H1 (cell line): ENCODE measurements around the gene OR2Y1. TPM values are rescaled to one million over a fixed set of nuclear protein-coding genes. Genes with fewer than 3 reads are reported as not detected.

Experiments
- CTCF ChIA-PET: fragments of 300-600 bp; sonication (Branson Sonifier 250); formaldehyde crosslinking; loops from one replicate; lab custom pipeline; 2021; ENCODE audit not compliant: partially characterized antibody; lab: Charles Lee
- POLR2A ChIA-PET: fragments of 300-600 bp; sonication (Branson Sonifier 250); formaldehyde crosslinking; loops from one replicate; lab custom pipeline; 2021; ENCODE audit warnings: inconsistent platforms; ENCODE audit not compliant: partially characterized antibody; lab: Charles Lee
- DNase-seq, 2 experiments: peaks; one replicate each; pipeline versions ENCODE4 v3.0.0 to v3.0.0-alpha.2; 2010 to 2022; ENCODE audit warnings: low spot score in 2 of 2, low read depth in 1 of 2, mixed read lengths in 1 of 2
- FAIRE-seq: peaks from 2 replicates; lab custom pipeline; 2011; peaks lifted over from hg19 to GRCh38; lab: Jason Lieb, UNC
- H2AFZ ChIP-seq: 2 replicates; pipeline ENCODE4 v1.8.1; 2012; ENCODE audit warnings: low read length, inconsistent platforms
- H2AK5ac ChIP-seq: 2 replicates; pipeline ENCODE4 v1.6.1; 2013; ENCODE audit warnings: low read depth, low read length
- H2BK120ac ChIP-seq: replicated peaks from 2 replicates; pipeline ENCODE3; 2013; ENCODE audit warnings: low read depth, low read length, inconsistent platforms
- H2BK12ac ChIP-seq: 2 replicates; pipeline ENCODE4 v1.6.1; 2013; ENCODE audit warnings: low read depth, low read length
- H2BK15ac ChIP-seq: 2 replicates; pipeline ENCODE4 v1.6.1; 2013; ENCODE audit warnings: low read length
- H2BK20ac ChIP-seq: 2 replicates; pipeline ENCODE4 v1.6.1; 2013; ENCODE audit warnings: low read length
- H2BK5ac ChIP-seq: 2 replicates; pipeline ENCODE4 v1.6.1; 2013; ENCODE audit warnings: low read depth, low read length
- H3K14ac ChIP-seq: 2 replicates; pipeline ENCODE4 v1.6.1; 2013; ENCODE audit warnings: inconsistent platforms; ENCODE audit not compliant: insufficient read length
- H3K18ac ChIP-seq: 2 replicates; pipeline ENCODE4 v1.6.1; 2013; ENCODE audit warnings: low read length; ENCODE audit errors: extremely low read depth
- H3K23ac ChIP-seq: 2 replicates; pipeline ENCODE4 v1.6.1; 2013; ENCODE audit warnings: inconsistent platforms; ENCODE audit not compliant: insufficient read length
- H3K23me2 ChIP-seq: 2 replicates; pipeline ENCODE4 v1.6.1; 2013; ENCODE audit warnings: low read depth, low read length
- H3K27ac ChIP-seq: 2 replicates; pipeline ENCODE4 v1.6.1; 2011; ENCODE audit warnings: low read depth, low read length, inconsistent platforms
- H3K27me3 ChIP-seq, 4 experiments: replicated peaks in 1 of 4; 1 replicate in 1 of 4; 2 replicates in 3 of 4; pipeline versions ENCODE4 v1.6.1 to v1.8.1; 2011 to 2013; ENCODE audit warnings: low read length in 3 of 4, mild to moderate bottlenecking in 3 of 4, inconsistent platforms in 2 of 4, mixed read lengths in 2 of 4, moderate library complexity in 1 of 4; ENCODE audit not compliant: control insufficient read depth in 3 of 4, insufficient read depth in 3 of 4; ENCODE audit errors: extremely low read depth in 1 of 4
- H3K36me3 ChIP-seq, 4 experiments: 2 replicates each; pipeline versions ENCODE4 v1.6.1 to v1.8.1; 2011 to 2013; ENCODE audit warnings: mild to moderate bottlenecking in 4 of 4, low read length in 3 of 4, moderate library complexity in 2 of 4, control low read depth in 1 of 4, inconsistent platforms in 1 of 4; ENCODE audit not compliant: insufficient read depth in 4 of 4, control insufficient read depth in 2 of 4
- H3K4ac ChIP-seq: replicated peaks from 2 replicates; pipeline ENCODE3; 2013; ENCODE audit warnings: low read length, low read depth, mixed read lengths, inconsistent platforms; ENCODE audit not compliant: insufficient read length
- H3K4me1 ChIP-seq, 4 experiments: replicated peaks in 1 of 4; 1 replicate in 1 of 4; 2 replicates in 3 of 4; pipeline versions ENCODE4 v1.6.1 to v1.8.1; 2011 to 2013; ENCODE audit warnings: low read length in 3 of 4, inconsistent platforms in 2 of 4, mixed read lengths in 1 of 4; ENCODE audit not compliant: insufficient read depth in 4 of 4, control insufficient read depth in 3 of 4
- H3K4me2 ChIP-seq, 2 experiments: 2 replicates each; pipeline versions ENCODE4 v1.6.1 to v1.8.1; 2011 to 2013; ENCODE audit warnings: low read depth in 2 of 2, low read length in 2 of 2, control low read depth in 1 of 2, inconsistent platforms in 1 of 2, mild to moderate bottlenecking in 1 of 2; ENCODE audit not compliant: insufficient read depth in 1 of 2
- H3K4me3 ChIP-seq, 4 experiments: fragments of 200-600, 300-600 bp in 1 of 4; sonication (generic), shearing (Covaris generic), sonication (Bioruptor Twin) in 1 of 4; 2 replicates each; pipeline versions ENCODE4 v1.5.1 to v1.8.1; 2011 to 2016; ENCODE audit warnings: low read length in 4 of 4, low read depth in 3 of 4, control low read depth in 2 of 4, inconsistent platforms in 2 of 4, mild to moderate bottlenecking in 2 of 4, mixed read lengths in 1 of 4, moderate library complexity in 1 of 4; ENCODE audit not compliant: insufficient read depth in 2 of 4; ENCODE audit errors: extremely low read depth in 1 of 4
- H3K56ac ChIP-seq: replicated peaks from 2 replicates; pipeline ENCODE3; 2013; ENCODE audit warnings: low read depth, mild to moderate bottlenecking, mixed read lengths, low read length, inconsistent platforms; ENCODE audit not compliant: insufficient read length
- H3K79me1 ChIP-seq: 2 replicates; pipeline ENCODE4 v1.6.1; 2013; ENCODE audit warnings: low read depth, low read length, control low read depth
- H3K79me2 ChIP-seq, 2 experiments: 2 replicates each; pipeline versions ENCODE4 v1.6.1 to v1.8.1; 2012 to 2013; ENCODE audit warnings: low read length in 2 of 2, mild to moderate bottlenecking in 2 of 2, inconsistent platforms in 1 of 2; ENCODE audit not compliant: insufficient read depth in 2 of 2, control insufficient read depth in 1 of 2
- H3K9ac ChIP-seq, 4 experiments: replicated peaks in 1 of 4; 1 replicate in 1 of 4; 2 replicates in 3 of 4; pipeline versions ENCODE4 v1.6.1 to v1.8.1; 2011 to 2013; ENCODE audit warnings: low read depth in 3 of 4, low read length in 3 of 4, control low read depth in 2 of 4, mild to moderate bottlenecking in 2 of 4, moderate library complexity in 2 of 4, inconsistent platforms in 1 of 4; ENCODE audit errors: extremely low read depth in 1 of 4
- H3K9me3 ChIP-seq, 2 experiments: 2 replicates each; pipeline versions ENCODE4 v1.6.1 to v1.8.1; 2012 to 2013; ENCODE audit warnings: mild to moderate bottlenecking in 2 of 2, moderate library complexity in 2 of 2, control low read depth in 1 of 2, inconsistent platforms in 1 of 2, low read depth in 1 of 2, low read length in 1 of 2, mixed read lengths in 1 of 2; ENCODE audit not compliant: insufficient read depth in 2 of 2
- H4K20me1 ChIP-seq, 2 experiments: replicated peaks in 1 of 2; 2 replicates each; pipeline versions ENCODE3 to v1.8.1; 2011 to 2013; ENCODE audit warnings: inconsistent platforms in 2 of 2, low read length in 2 of 2, mild to moderate bottlenecking in 1 of 2; ENCODE audit not compliant: insufficient read depth in 2 of 2, control insufficient read depth in 1 of 2
- H4K5ac ChIP-seq: 2 replicates; pipeline ENCODE4 v1.6.1; 2013; ENCODE audit warnings: low read length, low read depth, mixed read lengths, inconsistent platforms; ENCODE audit not compliant: insufficient read length
- H4K8ac ChIP-seq: 2 replicates; pipeline ENCODE4 v1.8.0; 2013; ENCODE audit warnings: mild to moderate bottlenecking, moderate library complexity, low read length, inconsistent platforms; ENCODE audit not compliant: insufficient read depth; ENCODE audit errors: extremely low read depth
- H4K91ac ChIP-seq: replicated peaks from 2 replicates; pipeline ENCODE3; 2013; ENCODE audit warnings: low read length, mixed read lengths, inconsistent platforms; ENCODE audit not compliant: insufficient read length
- BACH1 ChIP-seq: IDR thresholded peaks from 2 replicates; pipeline ENCODE4 v1.6.1; 2012; ENCODE audit warnings: low read length, improper control_type of control experiment
- GTF2F1 ChIP-seq: IDR thresholded peaks from 2 replicates; pipeline ENCODE4 v1.6.1; 2012; ENCODE audit warnings: low read depth, low read length, improper control_type of control experiment, borderline replicate concordance
- KDM5A ChIP-seq: fragments of 200-600 bp; IDR thresholded peaks from 2 replicates; pipeline ENCODE4 v1.7.1; 2012; ENCODE audit warnings: mild to moderate bottlenecking, low read length, inconsistent platforms, mixed read lengths
- MAFK ChIP-seq: IDR thresholded peaks from 2 replicates; pipeline ENCODE4 v1.6.1; 2012; ENCODE audit warnings: low read depth, mild to moderate bottlenecking, improper control_type of control experiment, low read length
- POU5F1 ChIP-seq: IDR thresholded peaks from 2 replicates; pipeline ENCODE4 v1.6.1; 2011; ENCODE audit warnings: low read depth, mild to moderate bottlenecking, low read length, moderate library complexity
- RXRA ChIP-seq: IDR thresholded peaks from 2 replicates; pipeline ENCODE4 v1.6.1; 2011; ENCODE audit warnings: low read depth, mild to moderate bottlenecking, low read length, moderate library complexity; ENCODE audit not compliant: insufficient read depth
- SP2 ChIP-seq: IDR thresholded peaks from 2 replicates; pipeline ENCODE4 v1.6.1; 2012; ENCODE audit warnings: mild to moderate bottlenecking, low read length, inconsistent platforms
- SP4 ChIP-seq: IDR thresholded peaks from 2 replicates; pipeline ENCODE4 v1.6.1; 2012; ENCODE audit warnings: low read length, inconsistent platforms
- TCF12 ChIP-seq: IDR thresholded peaks from 2 replicates; pipeline ENCODE4 v1.6.1; 2011; ENCODE audit warnings: low read depth, mild to moderate bottlenecking, low read length
- TEAD4 ChIP-seq: IDR thresholded peaks from 2 replicates; pipeline ENCODE4 v1.6.1; 2012; ENCODE audit warnings: low read depth, low read length, inconsistent platforms, mixed read lengths
- YY1 ChIP-seq: IDR thresholded peaks from 2 replicates; pipeline ENCODE4 v1.6.1; 2011; ENCODE audit warnings: low read depth, mild to moderate bottlenecking, low read length
- WGBS, 2 experiments: shearing (Covaris generic) in 1 of 2; methylation state at CpG; one replicate each; pipeline versions ENCODE4 v1.1.6 to v1.1.7; 2013 to 2015; ENCODE audit warnings: low lambda C conversion rate in 2 of 2, mixed read lengths in 2 of 2, inconsistent platforms in 1 of 2, low coverage in 1 of 2, missing lambda C conversion rate in 1 of 2; ENCODE audit not compliant: insufficient replicate concordance in 2 of 2, insufficient coverage in 1 of 2, insufficient read length in 1 of 2; ENCODE audit errors: extremely low coverage in 1 of 2, missing lambda C conversion rate in 1 of 2; 5-methylcytosine and 5-hydroxymethylcytosine counted together
- polyA plus RNA-seq, 7 experiments: library from polyadenylated mRNA; depleted of rRNA in 3 of 7; stranded (reverse) in 5 of 7; unstranded in 2 of 7; fragments of >200 nt in 5 of 7; fragments of 200-250 nt in 2 of 7; gene quantifications; 1 replicate in 5 of 7; 2 replicates in 1 of 7; 4 replicates in 1 of 7; pipeline versions ENCODE4 v1.2.1 to v1.2.3, GENCODE V29; 2011 to 2013; ENCODE audit warnings: missing spikeins in 2 of 7, mixed read lengths in 2 of 7
- total RNA-seq: library from RNA; stranded (reverse); fragmentation: NEBNext Ultra II Directional; extraction: Animal tissue kit (Norgen Biotek cat#: 25700); gene quantifications from 2 replicates; pipeline ENCODE4 v1.2.1, GENCODE V29; 2021
- TF ChIP-seq, protein P1 (sequence below): IDR thresholded peaks from 2 replicates; pipeline ENCODE4 v1.6.1; 2011; ENCODE audit warnings: low read depth, mild to moderate bottlenecking, low read length; ENCODE audit not compliant: insufficient read depth
- TF ChIP-seq, protein P2 (sequence below), 3 experiments: IDR thresholded peaks; 1 replicate in 2 of 3; 2 replicates in 1 of 3; pipeline versions ENCODE4 v1.5.1 to v1.6.1; 2011; ENCODE audit warnings: low read length in 3 of 3, mild to moderate bottlenecking in 3 of 3, inconsistent platforms in 2 of 3, low read depth in 1 of 3, moderate library complexity in 1 of 3; ENCODE audit not compliant: insufficient read depth in 1 of 3; ENCODE audit errors: control extremely low read depth in 1 of 3

OR2Y1 gene
- total and polyA plus RNA-seq, 2 of the 8 experiments (the other 6 are each of a cell fraction or from before 2014, with no cell fraction given), result not detected

DNA sequence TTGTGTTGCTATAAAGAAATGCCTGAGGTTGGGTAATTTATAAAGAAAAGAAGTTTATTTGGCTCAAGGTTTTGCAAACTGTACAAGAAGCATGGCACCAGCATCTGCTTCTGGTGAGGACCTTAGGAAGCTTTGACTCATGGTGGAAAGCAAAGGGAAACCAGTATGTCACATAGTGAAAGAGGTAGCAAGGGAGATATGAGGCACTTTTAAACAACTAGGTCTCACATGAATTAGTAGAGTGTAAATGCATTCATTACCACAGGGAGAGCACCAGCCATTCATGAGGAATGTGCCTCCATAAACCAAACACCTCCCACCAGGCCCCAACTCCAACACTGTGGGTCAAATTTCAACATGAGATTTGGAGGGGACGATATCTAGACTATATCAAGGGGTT, 40.8 kb downstream of the OR2Y1 start:
- no peaks in the 10 kb centered on the region for H3K79me2 ChIP-seq
- WGBS, 2 experiments, result 92% methylated on average over 1 of the region's 1 CpG; no CpG with 5 or more reads in 1 of the 2 experiments
- no peak overlapping the region for H3K18ac ChIP-seq
- no peak overlapping the region for H4K5ac ChIP-seq
- H2AFZ ChIP-seq, result no peak overlapping the region
- H3K4ac ChIP-seq, result no peak overlapping the region
- H3K14ac ChIP-seq, result no peak overlapping the region
- no peak overlapping the region for H2BK20ac ChIP-seq
- H3K27ac ChIP-seq, result no peak overlapping the region
- no peaks in the 10 kb centered on the region for H3K79me1 ChIP-seq
- no peaks in the 10 kb centered on the region for H3K36me3 ChIP-seq
- no peak overlapping the region for H3K4me3 ChIP-seq
- no peak overlapping the region for H3K9ac ChIP-seq
- FAIRE-seq (no peak), DNase-seq (no peak)
- H4K20me1 ChIP-seq, result no peaks in the 10 kb centered on the region
- H3K27me3 ChIP-seq, result no peaks in the 10 kb centered on the region
- no peak overlapping the region for H3K4me2 ChIP-seq
- H4K91ac ChIP-seq, result no peak overlapping the region
- H3K56ac ChIP-seq, result no peak overlapping the region
- H3K23ac ChIP-seq, result no peak overlapping the region
- POLR2A ChIA-PET, result no interaction called here
- CTCF ChIA-PET, result interaction anchor here (1.1 kb wide), 2 partner anchors 15 to 470 kb away, joined by 3 read pairs; no protein-coding TSS in a partner anchor
- H2BK15ac ChIP-seq, result no peak overlapping the region
- no peaks in the 10 kb centered on the region for H3K9me3 ChIP-seq
- no peak overlapping the region for H2AK5ac ChIP-seq
- H4K8ac ChIP-seq, result no peak overlapping the region
- no peaks in the 10 kb centered on the region for H3K23me2 ChIP-seq
- no peaks in the 10 kb centered on the region for H3K4me1 ChIP-seq
- H2BK12ac ChIP-seq, result no peak overlapping the region
- no peak overlapping the region for H2BK120ac ChIP-seq
- H2BK5ac ChIP-seq, result no peak overlapping the region
- TF ChIP-seq SP4 (no peak), BACH1 (no peak), POU5F1 (no peak), GTF2F1 (no peak), MAFK (no peak), TCF12 (no peak), SP2 (no peak), RXRA (no peak), TEAD4 (no peak), KDM5A (no peak), YY1 (no peak)
- TF ChIP-seq, protein P1, sequence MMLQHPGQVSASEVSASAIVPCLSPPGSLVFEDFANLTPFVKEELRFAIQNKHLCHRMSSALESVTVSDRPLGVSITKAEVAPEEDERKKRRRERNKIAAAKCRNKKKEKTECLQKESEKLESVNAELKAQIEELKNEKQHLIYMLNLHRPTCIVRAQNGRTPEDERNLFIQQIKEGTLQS, result no peak
- TF ChIP-seq, protein P2, sequence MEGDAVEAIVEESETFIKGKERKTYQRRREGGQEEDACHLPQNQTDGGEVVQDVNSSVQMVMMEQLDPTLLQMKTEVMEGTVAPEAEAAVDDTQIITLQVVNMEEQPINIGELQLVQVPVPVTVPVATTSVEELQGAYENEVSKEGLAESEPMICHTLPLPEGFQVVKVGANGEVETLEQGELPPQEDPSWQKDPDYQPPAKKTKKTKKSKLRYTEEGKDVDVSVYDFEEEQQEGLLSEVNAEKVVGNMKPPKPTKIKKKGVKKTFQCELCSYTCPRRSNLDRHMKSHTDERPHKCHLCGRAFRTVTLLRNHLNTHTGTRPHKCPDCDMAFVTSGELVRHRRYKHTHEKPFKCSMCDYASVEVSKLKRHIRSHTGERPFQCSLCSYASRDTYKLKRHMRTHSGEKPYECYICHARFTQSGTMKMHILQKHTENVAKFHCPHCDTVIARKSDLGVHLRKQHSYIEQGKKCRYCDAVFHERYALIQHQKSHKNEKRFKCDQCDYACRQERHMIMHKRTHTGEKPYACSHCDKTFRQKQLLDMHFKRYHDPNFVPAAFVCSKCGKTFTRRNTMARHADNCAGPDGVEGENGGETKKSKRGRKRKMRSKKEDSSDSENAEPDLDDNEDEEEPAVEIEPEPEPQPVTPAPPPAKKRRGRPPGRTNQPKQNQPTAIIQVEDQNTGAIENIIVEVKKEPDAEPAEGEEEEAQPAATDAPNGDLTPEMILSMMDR (IDR thresholded peaks at IDR 0.05; ENCODE audit: control extremely low read depth in 1 of 3, insufficient read depth in 1 of 3, low read depth in 1 of 3, low read length in 3 of 3), result no peak
